Smooth muscle cell (in vitro differentiated cells): Measurements from ENCODE around the gene USP10. TPM values are rescaled to one million over a fixed set of nuclear protein-coding genes. Genes with fewer than 3 reads are reported as not detected.

Source experiments
- DNase-seq: peaks from one replicate; lab custom pipeline; 2025; ENCODE audit not compliant: unreplicated experiment; lab: John Stamatoyannopoulos, UW
- H2AFZ ChIP-seq: fragments of 200-600 bp; sonication (generic); 2 replicates; pipeline ENCODE4 v1.6.0; 2016; ENCODE audit warnings: antibody characterized with exemption, low read depth, mild to moderate bottlenecking
- H3F3A ChIP-seq: fragments of 200-600 bp; sonication (generic); 2 replicates; pipeline ENCODE4 v1.6.0; 2017; ENCODE audit warnings: antibody characterized with exemption, low read depth
- H3K27ac ChIP-seq: fragments of 200-600 bp; sonication (generic); 2 replicates; pipeline ENCODE4 v1.5.1; 2016; ENCODE audit warnings: low read depth, mild to moderate bottlenecking
- H3K27me3 ChIP-seq: fragments of 200-600 bp; sonication (generic); 2 replicates; pipeline ENCODE4 v1.6.1; 2016; ENCODE audit warnings: low read depth, mild to moderate bottlenecking
- H3K36me3 ChIP-seq: fragments of 200-600 bp; sonication (generic); 2 replicates; pipeline ENCODE4 v1.5.1; 2016; ENCODE audit warnings: low read depth
- H3K4me1 ChIP-seq: fragments of 200-600 bp; sonication (generic); 2 replicates; pipeline ENCODE4 v1.5.1; 2016; ENCODE audit warnings: low read depth
- H3K4me2 ChIP-seq: fragments of 200-600 bp; sonication (generic); 2 replicates; pipeline ENCODE4 v1.6.0; 2016; ENCODE audit warnings: mild to moderate bottlenecking
- H3K4me3 ChIP-seq: fragments of 200-600 bp; sonication (generic); 2 replicates; pipeline ENCODE4 v1.5.1; 2016; ENCODE audit warnings: mild to moderate bottlenecking
- H3K79me2 ChIP-seq: fragments of 200-600 bp; sonication (generic); 2 replicates; pipeline ENCODE4 v1.6.0; 2016; ENCODE audit warnings: low read depth, mild to moderate bottlenecking
- H3K9ac ChIP-seq: fragments of 200-600 bp; sonication (generic); 2 replicates; pipeline ENCODE4 v1.6.0; 2016; ENCODE audit warnings: low read depth
- H3K9me3 ChIP-seq: fragments of 200-600 bp; sonication (generic); replicated peaks from 2 replicates; pipeline ENCODE4 v1.5.1; 2016; ENCODE audit warnings: low read depth
- H4K20me1 ChIP-seq: fragments of 200-600 bp; sonication (generic); 2 replicates; pipeline ENCODE4 v1.6.0; 2016; ENCODE audit warnings: low read depth
- WGBS: methylation state at CpG from one replicate; pipeline ENCODE4 v1.1.7; 2016; ENCODE audit warnings: low lambda C conversion rate; 5-methylcytosine and 5-hydroxymethylcytosine counted together
- polyA plus RNA-seq: library from polyadenylated mRNA; unstranded; fragments of >200 nt; fragmentation: Nextera tagmentation; extraction: Ambion mirVana; gene quantifications from 2 replicates; pipeline ENCODE4 v1.2.1, GENCODE V29; 2016
- total RNA-seq: library from RNA; depleted of rRNA; stranded (reverse); fragments of >200 nt; gene quantifications from 2 replicates; pipeline ENCODE4 v1.2.3, GENCODE V29; 2014
- TF ChIP-seq, protein P1 (sequence below): fragments of 200-600 bp; sonication (generic); IDR thresholded peaks from 2 replicates; pipeline ENCODE4 v1.5.1; 2017; ENCODE audit warnings: borderline replicate concordance, mild to moderate bottlenecking, antibody characterized with exemption; ENCODE audit not compliant: insufficient read depth, poor library complexity, severe bottlenecking

USP10 gene
- total and polyA plus RNA-seq, 2 experiments from 2014 or later: 52.5 to 56.1 TPM

DNA sequence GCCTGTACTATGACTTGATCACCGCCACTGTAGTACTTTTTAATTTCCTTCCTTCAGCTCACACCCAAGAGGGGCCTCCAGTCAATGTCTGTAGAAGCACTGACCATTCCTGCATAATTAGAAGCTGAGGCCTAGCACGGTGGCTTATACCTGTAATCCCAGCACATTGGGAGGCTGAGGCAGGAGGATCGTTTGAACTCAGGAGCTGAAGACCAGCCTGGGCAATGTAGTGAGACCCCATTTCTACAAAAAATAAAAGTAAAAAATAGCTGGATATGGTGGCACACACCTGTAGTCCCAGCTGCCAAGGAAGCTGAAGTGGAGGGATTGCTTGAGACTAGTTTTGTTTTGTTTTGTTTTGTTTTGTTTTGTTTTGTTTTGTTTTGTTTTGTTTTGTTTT is 45.6 kb upstream of the USP10 start:
- no peaks in the 10 kb centered on the region for H3K27me3 ChIP-seq

DNA sequence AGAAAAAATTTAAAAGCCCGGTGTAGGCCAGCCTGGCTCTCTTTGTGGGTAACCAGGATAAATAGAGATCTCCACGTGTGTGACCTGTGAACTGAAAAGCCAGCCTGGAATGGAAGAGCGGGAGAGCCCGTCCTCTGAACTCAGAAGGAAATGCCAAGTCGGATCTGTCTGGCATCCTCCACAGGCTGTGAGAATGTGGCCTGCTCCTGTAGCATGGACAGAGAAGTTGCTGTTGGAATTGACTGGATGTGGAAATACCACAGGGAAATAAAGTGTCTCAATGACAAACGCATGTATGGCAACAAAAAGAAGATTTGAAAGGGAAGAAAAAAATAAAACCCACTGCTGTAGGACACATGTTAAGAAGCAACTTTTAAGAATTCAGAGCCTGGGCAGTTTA is 44.8 kb upstream of the USP10 start:
- Histone ChIP-seq H4K20me1 (peaks cover 27% of the 10 kb centered on the region), H2AFZ (no peak overlapping the region), H3K9ac (no peak overlapping the region), H3F3A (peaks cover 4% of the 10 kb centered on the region), H3K27me3 (no peaks in the 10 kb centered on the region), H3K4me3 (no peak overlapping the region), H3K4me2 (no peak overlapping the region), H3K79me2 (peaks cover 3% of the 10 kb centered on the region), H3K27ac (no peak overlapping the region), H3K4me1 (no peaks in the 10 kb centered on the region), H3K36me3 (no peaks in the 10 kb centered on the region), H3K9me3 (no peaks in the 10 kb centered on the region)
- WGBS: 78% methylated on average over 6 of the region's 6 CpGs
- TF ChIP-seq, protein P1, sequence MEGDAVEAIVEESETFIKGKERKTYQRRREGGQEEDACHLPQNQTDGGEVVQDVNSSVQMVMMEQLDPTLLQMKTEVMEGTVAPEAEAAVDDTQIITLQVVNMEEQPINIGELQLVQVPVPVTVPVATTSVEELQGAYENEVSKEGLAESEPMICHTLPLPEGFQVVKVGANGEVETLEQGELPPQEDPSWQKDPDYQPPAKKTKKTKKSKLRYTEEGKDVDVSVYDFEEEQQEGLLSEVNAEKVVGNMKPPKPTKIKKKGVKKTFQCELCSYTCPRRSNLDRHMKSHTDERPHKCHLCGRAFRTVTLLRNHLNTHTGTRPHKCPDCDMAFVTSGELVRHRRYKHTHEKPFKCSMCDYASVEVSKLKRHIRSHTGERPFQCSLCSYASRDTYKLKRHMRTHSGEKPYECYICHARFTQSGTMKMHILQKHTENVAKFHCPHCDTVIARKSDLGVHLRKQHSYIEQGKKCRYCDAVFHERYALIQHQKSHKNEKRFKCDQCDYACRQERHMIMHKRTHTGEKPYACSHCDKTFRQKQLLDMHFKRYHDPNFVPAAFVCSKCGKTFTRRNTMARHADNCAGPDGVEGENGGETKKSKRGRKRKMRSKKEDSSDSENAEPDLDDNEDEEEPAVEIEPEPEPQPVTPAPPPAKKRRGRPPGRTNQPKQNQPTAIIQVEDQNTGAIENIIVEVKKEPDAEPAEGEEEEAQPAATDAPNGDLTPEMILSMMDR: no peak
- no peak for DNase-seq

More for the DNA sequence above, 45.6 kb upstream of the USP10 start:
- Histone ChIP-seq H3K4me3 (no peak overlapping the region), H3K27ac (no peak overlapping the region), H3K9ac (no peak overlapping the region), H3K4me1 (no peaks in the 10 kb centered on the region), H2AFZ (no peak overlapping the region), H4K20me1 (peaks cover 29% of the 10 kb centered on the region), H3F3A (peaks cover 5% of the 10 kb centered on the region), H3K9me3 (no peaks in the 10 kb centered on the region), H3K4me2 (no peak overlapping the region), H3K79me2 (peaks cover 3% of the 10 kb centered on the region), H3K36me3 (no peaks in the 10 kb centered on the region)
- 93% methylated on average over 3 of the region's 3 CpGs for WGBS
- TF ChIP-seq, protein P1: no peak
- DNase-seq: no peak

DNA sequence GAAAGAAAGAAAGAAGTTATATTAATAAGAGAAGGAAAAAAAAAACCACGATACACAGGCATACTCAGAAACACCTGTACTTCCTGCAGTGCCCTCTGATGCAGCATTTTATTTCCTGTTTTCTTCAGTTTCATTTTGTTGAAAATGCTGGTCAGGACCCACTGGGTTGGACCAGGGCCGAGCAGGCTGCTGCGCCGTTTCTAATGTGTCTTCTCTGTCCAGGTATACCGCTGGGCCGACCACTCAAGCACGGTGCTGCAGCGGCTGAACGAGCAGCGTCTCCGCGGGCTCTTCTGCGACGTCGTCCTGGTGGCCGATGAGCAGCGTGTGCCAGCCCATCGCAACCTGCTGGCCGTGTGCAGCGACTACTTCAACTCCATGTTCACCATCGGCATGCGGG is 43.2 kb upstream of the USP10 start:
- 99% methylated on average over 22 of the region's 22 CpGs for WGBS
- H3K36me3 ChIP-seq: no peaks in the 10 kb centered on the region
- no peak overlapping the region for H3K4me3 ChIP-seq
- no peak overlapping the region for H3K27ac ChIP-seq
- peaks cover 23% of the 10 kb centered on the region for H4K20me1 ChIP-seq
- H3F3A ChIP-seq: no peaks in the 10 kb centered on the region
- H3K9me3 ChIP-seq: no peaks in the 10 kb centered on the region
- no peak overlapping the region for H3K4me2 ChIP-seq
- H3K79me2 ChIP-seq: peaks cover 3% of the 10 kb centered on the region
- no peak for DNase-seq
- TF ChIP-seq, protein P1: no peak
- no peaks in the 10 kb centered on the region for H3K27me3 ChIP-seq
- no peak overlapping the region for H2AFZ ChIP-seq
- H3K9ac ChIP-seq: no peak overlapping the region
- H3K4me1 ChIP-seq: no peaks in the 10 kb centered on the region

DNA sequence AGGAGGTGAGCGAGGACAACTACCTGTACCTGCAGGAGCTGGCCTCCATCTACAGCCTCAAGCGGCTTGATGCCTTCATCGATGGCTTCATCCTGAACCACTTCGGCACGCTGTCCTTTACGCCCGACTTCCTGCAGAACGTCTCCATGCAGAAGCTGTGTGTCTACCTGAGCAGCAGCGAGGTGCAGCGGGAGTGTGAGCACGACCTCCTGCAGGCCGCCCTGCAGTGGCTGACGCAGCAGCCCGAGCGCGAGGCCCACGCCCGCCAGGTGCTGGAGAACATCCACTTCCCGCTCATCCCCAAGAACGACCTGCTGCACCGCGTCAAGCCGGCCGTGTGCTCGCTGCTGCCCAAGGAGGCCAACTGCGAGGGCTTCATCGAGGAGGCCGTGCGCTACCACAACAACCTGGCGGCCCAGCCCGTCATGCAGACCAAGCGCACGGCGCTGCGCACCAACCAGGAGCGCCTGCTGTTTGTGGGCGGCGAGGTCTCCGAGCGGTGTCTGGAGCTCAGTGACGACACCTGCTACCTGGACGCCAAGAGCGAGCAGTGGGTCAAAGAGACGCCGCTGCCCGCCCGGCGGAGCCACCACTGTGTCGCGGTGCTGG is 42.5 kb upstream of the USP10 start:
- H3K36me3 ChIP-seq: peaks cover 1% of the 10 kb centered on the region

More for the DNA sequence above, 42.5 kb upstream of the USP10 start:
- DNase-seq: no peak
- Histone ChIP-seq H3F3A (no peaks in the 10 kb centered on the region), H3K9me3 (no peaks in the 10 kb centered on the region), H3K27me3 (no peaks in the 10 kb centered on the region), H2AFZ (no peak overlapping the region), H3K4me2 (no peak overlapping the region), H3K9ac (no peak overlapping the region), H3K79me2 (peaks cover 3% of the 10 kb centered on the region), H4K20me1 (peaks cover 23% of the 10 kb centered on the region), H3K4me3 (no peak overlapping the region), H3K4me1 (no peaks in the 10 kb centered on the region), H3K27ac (no peak overlapping the region)
- WGBS: 98% methylated on average over 50 of the region's 50 CpGs
- TF ChIP-seq, protein P1: no peak
